Measurements from ENCODE around the gene ZNF787.

Gene ZNF787

GRCh38 chr19:56120002-56120370 lies 1.1 kb downstream of the ZNF787 start:
- TF ChIP-seq CTCF (IDR thresholded peaks at IDR 0.05; ENCODE audit: low read depth, low read length): no peak
- H3K4me3 ChIP-seq (ENCODE audit: low read depth, low read length): peak overlapping the region; percentile 81

DNA sequence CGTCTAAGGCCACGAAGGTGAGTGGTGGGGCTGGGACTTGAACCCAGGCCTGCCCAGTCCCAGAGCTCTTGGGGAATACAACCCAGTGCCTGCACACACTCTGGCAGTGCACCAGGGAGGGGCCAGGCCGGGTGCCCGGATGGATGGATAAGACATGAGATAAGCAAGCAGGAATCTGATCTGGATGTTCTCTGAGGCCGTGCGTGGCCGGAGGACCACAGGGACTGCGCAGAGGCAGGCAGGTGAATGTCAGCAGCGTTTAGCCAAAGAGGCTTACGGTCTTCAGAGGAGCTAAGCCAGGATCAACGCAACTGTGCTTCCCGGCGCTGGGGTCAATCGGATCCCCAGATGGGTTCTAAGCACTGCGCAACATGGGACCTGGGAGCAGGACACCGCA lies 1.5 kb downstream of the ZNF787 start:
- peak overlapping the region; percentile 81 for H3K4me3 ChIP-seq (ENCODE audit: low read depth, low read length)
- TF ChIP-seq CTCF (IDR thresholded peaks at IDR 0.05; ENCODE audit: low read depth, low read length): no peak

DNA sequence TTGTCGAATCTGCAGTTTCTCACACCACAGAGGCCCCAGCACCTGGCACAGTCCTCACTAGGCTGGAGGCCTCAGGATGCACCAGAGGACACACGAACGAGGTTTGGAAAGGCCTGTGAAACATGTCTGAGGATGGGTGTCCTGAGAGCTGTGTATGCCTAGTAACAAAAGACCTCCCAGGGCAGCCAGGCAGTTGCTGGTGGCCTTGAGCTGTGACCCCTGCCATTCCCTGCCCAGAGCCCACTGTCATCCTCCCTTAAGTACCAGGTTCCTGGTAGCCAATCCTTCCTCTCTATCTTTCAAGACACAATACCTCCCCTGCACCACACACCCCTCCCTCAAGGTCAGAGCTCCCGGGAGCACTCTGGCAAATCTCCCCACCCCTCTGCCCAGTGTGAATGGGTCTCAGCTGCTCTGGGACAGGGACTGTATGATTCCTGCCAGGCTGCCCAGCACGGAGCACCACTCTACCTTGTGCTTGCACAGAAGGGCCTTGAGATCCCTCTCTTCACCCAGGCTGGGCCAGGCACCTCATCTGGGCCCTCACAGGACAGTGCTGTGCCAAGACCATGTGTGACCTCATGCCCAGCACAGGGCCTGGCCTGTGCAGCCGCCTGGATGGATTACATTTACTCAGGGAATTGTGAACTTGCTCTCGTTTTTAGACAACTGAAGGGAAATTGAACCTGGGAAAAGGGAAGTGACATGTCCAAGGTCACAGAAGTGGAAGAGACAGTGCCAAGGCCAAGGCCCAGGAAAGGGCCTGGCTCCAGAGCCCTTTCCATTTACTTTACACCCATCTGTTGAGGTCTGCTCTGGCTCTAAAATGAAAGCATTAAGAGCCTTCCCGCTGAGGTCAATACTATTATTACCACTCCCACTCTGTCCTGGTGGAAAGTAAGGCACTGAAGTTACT lies 2.2 kb downstream of the ZNF787 start:
- no peak for TF ChIP-seq CTCF (IDR thresholded peaks at IDR 0.05; ENCODE audit: low read depth, low read length)
- peak overlapping the region; percentile 81 for H3K4me3 ChIP-seq (ENCODE audit: low read depth, low read length)

- H3K4me3 ChIP-seq (ENCODE audit: low read depth, low read length): no peak overlapping the region
- TF ChIP-seq CTCF (IDR thresholded peaks at IDR 0.05; ENCODE audit: low read depth, low read length): no peak
Observed at GRCh38 chr19:56117889-56118288, 3.2 kb downstream of the ZNF787 start.

GRCh38 chr19:56117376-56117884 lies 3.7 kb downstream of the ZNF787 start:
- H3K4me3 ChIP-seq (ENCODE audit: low read depth, low read length): no peak overlapping the region
- TF ChIP-seq CTCF (IDR thresholded peaks at IDR 0.05; ENCODE audit: low read depth, low read length): no peak

GRCh38 chr19:56116606-56117005 lies 4.5 kb downstream of the ZNF787 start:
- no peak overlapping the region for H3K4me3 ChIP-seq (ENCODE audit: low read depth, low read length)
- no peak for TF ChIP-seq CTCF (IDR thresholded peaks at IDR 0.05; ENCODE audit: low read depth, low read length)

GRCh38 chr19:56115490-56115889 lies 5.6 kb downstream of the ZNF787 start:
- no peak overlapping the region for H3K4me3 ChIP-seq (ENCODE audit: low read depth, low read length)
- no peak for TF ChIP-seq CTCF (IDR thresholded peaks at IDR 0.05; ENCODE audit: low read depth, low read length)

Data from WI38 (cell line).